RWPE2 (cell line): ENCODE data around the gene CCDC33.

Experiments
- ATAC-seq: fragments of 200-7000 bp; cut with Tn5 transposase; 3 replicates; pipeline ENCODE4 v1.9.1; 2021; ENCODE audit warnings: low read depth
- DNase-seq: peaks from one replicate; pipeline ENCODE4 v3.0.0-alpha.2; 2020; ENCODE audit warnings: low spot score
- H3K27ac ChIP-seq: fragments of 450-650 bp; 2 replicates; pipeline ENCODE4 v1.5.1; 2017; ENCODE audit warnings: mild to moderate bottlenecking; ENCODE audit not compliant: poor library complexity, severe bottlenecking
- H3K27me3 ChIP-seq: fragments of 250-450 bp; sonication (Bioruptor Pico); 2 replicates; pipeline ENCODE4 v1.5.1; 2021; ENCODE audit warnings: mild to moderate bottlenecking, moderate library complexity; ENCODE audit not compliant: insufficient read depth, poor library complexity, severe bottlenecking
- H3K36me3 ChIP-seq: fragments of 250-450 bp; sonication (Bioruptor Pico); 2 replicates; pipeline ENCODE4 v1.5.1; 2020; ENCODE audit warnings: low read depth, mild to moderate bottlenecking, moderate library complexity
- H3K4me1 ChIP-seq: fragments of 250-450 bp; sonication (Bioruptor Pico); 2 replicates; pipeline ENCODE4 v1.5.1; 2021; ENCODE audit warnings: mild to moderate bottlenecking, moderate library complexity; ENCODE audit not compliant: insufficient read depth, poor library complexity, severe bottlenecking
- H3K4me3 ChIP-seq: fragments of 250-450 bp; sonication (Bioruptor Pico); 2 replicates; pipeline ENCODE4 v1.5.1; 2021; ENCODE audit warnings: mild to moderate bottlenecking, moderate library complexity; ENCODE audit not compliant: severe bottlenecking
- H3K9me3 ChIP-seq: fragments of 250-450 bp; sonication (Bioruptor Pico); 2 replicates; pipeline ENCODE4 v1.5.1; 2021; ENCODE audit warnings: mild to moderate bottlenecking, moderate library complexity; ENCODE audit not compliant: severe bottlenecking
- TF ChIP-seq, protein P1 (sequence below): fragments of 450-650 bp; IDR thresholded peaks from one replicate; pipeline ENCODE4 v1.5.1; 2017; ENCODE audit warnings: mild to moderate bottlenecking, moderate library complexity; ENCODE audit not compliant: poor library complexity, severe bottlenecking

The CCDC33 gene

DNA sequence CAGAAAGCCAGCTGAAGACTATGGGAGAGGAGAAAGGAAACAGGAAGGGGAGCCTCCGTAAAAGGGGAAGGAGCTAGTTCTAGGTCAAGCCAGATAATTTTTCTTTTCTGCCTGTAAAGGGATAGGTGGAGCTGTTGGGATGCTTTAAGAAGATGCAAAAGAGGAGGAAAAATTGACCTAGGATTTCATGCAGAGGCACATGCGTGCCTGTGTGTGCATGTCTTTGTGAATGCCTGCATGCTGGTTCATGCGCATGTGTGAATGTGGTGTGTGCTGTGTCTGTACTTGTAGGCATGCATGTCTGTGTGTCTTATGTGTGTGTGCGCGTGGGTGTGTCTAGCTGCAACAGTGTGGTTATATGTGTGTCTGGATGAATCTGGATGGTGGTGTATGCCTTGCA is 27.3 kb downstream of the CCDC33 start:
- Histone ChIP-seq H3K27ac (no peak overlapping the region), H3K4me3 (no peak overlapping the region), H3K36me3 (no peaks in the 10 kb centered on the region), H3K27me3 (peaks cover 30% of the 10 kb centered on the region), H3K9me3 (no peaks in the 10 kb centered on the region), H3K4me1 (no peaks in the 10 kb centered on the region)
- TF ChIP-seq, protein P1, sequence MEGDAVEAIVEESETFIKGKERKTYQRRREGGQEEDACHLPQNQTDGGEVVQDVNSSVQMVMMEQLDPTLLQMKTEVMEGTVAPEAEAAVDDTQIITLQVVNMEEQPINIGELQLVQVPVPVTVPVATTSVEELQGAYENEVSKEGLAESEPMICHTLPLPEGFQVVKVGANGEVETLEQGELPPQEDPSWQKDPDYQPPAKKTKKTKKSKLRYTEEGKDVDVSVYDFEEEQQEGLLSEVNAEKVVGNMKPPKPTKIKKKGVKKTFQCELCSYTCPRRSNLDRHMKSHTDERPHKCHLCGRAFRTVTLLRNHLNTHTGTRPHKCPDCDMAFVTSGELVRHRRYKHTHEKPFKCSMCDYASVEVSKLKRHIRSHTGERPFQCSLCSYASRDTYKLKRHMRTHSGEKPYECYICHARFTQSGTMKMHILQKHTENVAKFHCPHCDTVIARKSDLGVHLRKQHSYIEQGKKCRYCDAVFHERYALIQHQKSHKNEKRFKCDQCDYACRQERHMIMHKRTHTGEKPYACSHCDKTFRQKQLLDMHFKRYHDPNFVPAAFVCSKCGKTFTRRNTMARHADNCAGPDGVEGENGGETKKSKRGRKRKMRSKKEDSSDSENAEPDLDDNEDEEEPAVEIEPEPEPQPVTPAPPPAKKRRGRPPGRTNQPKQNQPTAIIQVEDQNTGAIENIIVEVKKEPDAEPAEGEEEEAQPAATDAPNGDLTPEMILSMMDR: no peak
- peak; percentile 19; the same call in 1 of the 3 replicates for ATAC-seq
- no peak for DNase-seq

DNA sequence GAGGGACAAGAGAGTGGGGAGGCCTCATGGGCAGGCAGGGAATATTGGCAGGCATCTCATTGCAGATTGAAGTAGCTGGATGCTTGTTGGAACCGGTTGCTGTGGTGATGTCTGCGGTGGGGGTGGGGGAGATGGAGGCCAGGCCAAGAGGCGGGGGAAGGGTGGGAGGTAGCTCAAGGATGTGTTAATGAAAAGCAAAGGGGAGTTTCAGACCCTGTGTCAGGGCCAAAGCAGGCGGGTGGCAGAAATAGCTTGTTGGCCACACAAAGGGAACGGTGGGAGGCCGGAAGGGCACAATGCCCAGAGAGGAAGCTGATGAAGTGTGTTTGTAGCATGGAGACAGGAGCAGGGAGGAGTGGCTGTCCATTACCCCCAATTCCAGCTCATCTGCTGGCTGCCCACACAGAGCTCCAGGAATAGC is 28.0 kb downstream of the CCDC33 start:
- Histone ChIP-seq H3K4me3 (no peak overlapping the region), H3K27ac (no peak overlapping the region), H3K9me3 (no peaks in the 10 kb centered on the region), H3K27me3 (peaks cover 30% of the 10 kb centered on the region), H3K36me3 (no peaks in the 10 kb centered on the region), H3K4me1 (no peaks in the 10 kb centered on the region)
- TF ChIP-seq, protein P1: no peak
- no peak for DNase-seq
- ATAC-seq: no peak

DNA sequence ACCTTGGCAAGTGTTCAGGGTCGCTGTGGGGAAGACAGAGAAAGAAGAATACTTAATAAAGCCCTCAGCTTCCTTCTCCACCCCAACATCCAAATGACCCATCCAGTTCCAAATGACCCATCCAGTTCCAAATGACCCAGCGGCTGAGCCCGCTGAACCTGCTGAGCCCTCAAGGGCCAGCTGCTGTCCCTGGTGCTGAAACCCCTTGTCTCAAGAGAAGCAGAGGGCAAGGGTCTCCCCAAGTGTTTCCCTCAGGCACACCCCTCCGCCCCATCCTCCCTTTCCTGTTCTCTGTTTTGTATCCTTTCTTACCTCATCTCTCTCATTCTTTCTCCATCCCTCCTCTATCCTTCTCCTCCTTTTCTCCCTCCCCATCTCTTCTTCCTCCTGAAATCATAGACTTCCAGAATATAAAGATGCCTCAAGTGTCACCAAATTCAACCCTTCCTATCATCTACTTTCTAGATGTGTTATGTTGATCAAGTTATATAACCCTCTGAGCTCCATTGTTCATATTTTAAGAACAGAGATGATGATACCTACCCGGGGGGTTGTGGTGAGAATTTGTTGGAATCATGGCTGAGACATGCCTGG is 29.0 kb downstream of the CCDC33 start:
- Histone ChIP-seq H3K9me3 (no peaks in the 10 kb centered on the region), H3K4me3 (no peak overlapping the region), H3K4me1 (no peaks in the 10 kb centered on the region), H3K27me3 (peaks cover 33% of the 10 kb centered on the region), H3K27ac (no peak overlapping the region), H3K36me3 (no peaks in the 10 kb centered on the region)
- TF ChIP-seq, protein P1: no peak
- ATAC-seq (no peak), DNase-seq (no peak)

DNA sequence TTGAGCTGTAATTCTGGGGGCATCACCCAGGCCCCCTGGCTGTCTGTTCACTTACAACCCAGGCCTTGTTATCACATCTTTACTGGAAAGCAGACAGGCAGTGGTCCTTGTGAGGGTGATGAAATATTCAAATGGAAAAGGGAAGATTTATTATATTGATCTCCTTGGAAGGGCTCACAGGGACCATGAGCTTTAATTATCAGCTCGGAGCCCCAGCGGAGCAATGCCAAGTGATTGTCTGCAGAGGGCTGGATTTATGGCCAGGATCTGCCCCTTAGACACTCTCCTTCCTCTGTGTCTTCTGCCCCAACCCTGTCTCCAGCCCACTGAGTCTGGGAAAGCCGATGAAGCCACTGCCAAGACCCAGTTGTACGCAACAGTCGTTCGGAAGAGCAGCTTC is 31.9 kb downstream of the CCDC33 start:
- DNase-seq: no peak
- H3K27ac ChIP-seq: no peak overlapping the region
- H3K4me3 ChIP-seq: no peak overlapping the region
- no peaks in the 10 kb centered on the region for H3K9me3 ChIP-seq
- H3K27me3 ChIP-seq: peaks cover 18% of the 10 kb centered on the region
- ATAC-seq: no peak
- H3K4me1 ChIP-seq: no peaks in the 10 kb centered on the region
- TF ChIP-seq, protein P1: no peak
- no peaks in the 10 kb centered on the region for H3K36me3 ChIP-seq

DNA sequence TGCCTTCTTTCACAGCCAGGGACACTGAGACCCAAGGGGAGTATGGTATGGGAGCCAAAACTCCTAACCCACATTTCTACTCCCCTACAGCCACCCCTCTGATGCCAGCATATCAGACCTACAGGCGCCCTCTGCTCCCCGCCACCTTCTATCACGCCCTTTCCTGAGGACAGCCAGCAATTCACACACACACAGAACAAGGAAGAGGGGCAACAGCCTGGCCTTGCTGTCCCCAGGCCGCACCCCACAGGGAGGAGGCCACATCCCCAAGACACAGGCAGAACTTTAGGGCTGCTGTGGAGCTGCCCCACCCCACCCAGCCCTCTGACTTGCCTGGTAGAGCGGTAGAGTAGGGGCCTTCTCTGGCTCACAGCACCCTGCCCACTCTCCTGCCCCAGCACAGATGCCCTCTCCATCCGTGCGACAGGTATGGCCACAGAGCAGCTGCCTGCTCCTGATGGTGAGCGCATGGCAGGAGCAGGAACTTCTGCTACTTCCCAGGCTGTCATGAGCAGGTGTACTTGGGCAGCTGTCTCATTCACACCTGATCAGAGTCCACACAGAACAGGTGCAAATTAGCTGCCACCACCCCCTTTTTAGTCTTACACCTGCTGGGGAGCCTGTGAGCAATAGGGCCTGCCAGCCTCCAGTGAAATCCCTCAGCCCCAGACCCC is 33.4 kb downstream of the CCDC33 start:
- DNase-seq (no peak), ATAC-seq (no peak)
- Histone ChIP-seq H3K36me3 (no peaks in the 10 kb centered on the region), H3K9me3 (no peaks in the 10 kb centered on the region), H3K27me3 (peaks cover 18% of the 10 kb centered on the region), H3K27ac (no peak overlapping the region), H3K4me1 (no peaks in the 10 kb centered on the region), H3K4me3 (no peak overlapping the region)
- TF ChIP-seq, protein P1: no peak
